HepG2 (cell line): ENCODE data around the gene MYO3B. TPM values are rescaled to one million over a fixed set of nuclear protein-coding genes. Genes with fewer than 3 reads are reported as not detected.

Experiments
- BCL6 ChIP-seq: IDR thresholded peaks from 2 replicates; pipeline ENCODE4 v1.6.1; 2016; ENCODE audit warnings: missing genetic modification reagents, missing compliant biosample characterization
- CEBPB ChIP-seq: IDR thresholded peaks from 2 replicates; pipeline ENCODE4 v1.6.1; 2011; ENCODE audit warnings: low read depth, low read length, improper control_type of control experiment, borderline replicate concordance
- DBP ChIP-seq: sonication (generic); formaldehyde crosslinking; IDR thresholded peaks from 2 replicates; pipeline ENCODE4 v1.4.0; 2020; ENCODE audit warnings: missing genetic modification reagents; ENCODE audit errors: not compliant biosample characterization
- DMAP1 ChIP-seq: IDR thresholded peaks from 2 replicates; pipeline ENCODE4 v1.6.1; 2016
- GATA4 ChIP-seq: sonication (generic); IDR thresholded peaks from 2 replicates; pipeline ENCODE4 v1.6.1; 2016; ENCODE audit warnings: antibody characterized with exemption, low read depth, borderline replicate concordance
- HMG20A ChIP-seq: IDR thresholded peaks from 2 replicates; pipeline ENCODE4 v1.6.1; 2016; ENCODE audit warnings: borderline replicate concordance
- MEIS1 ChIP-seq: sonication (generic); formaldehyde crosslinking; IDR thresholded peaks from 2 replicates; pipeline ENCODE4 v1.9.0; 2021; ENCODE audit warnings: mild to moderate bottlenecking, missing genetic modification reagents, moderate library complexity, borderline replicate concordance
- NFIC ChIP-seq: IDR thresholded peaks from 2 replicates; pipeline ENCODE4 v1.6.1; 2012; ENCODE audit warnings: mild to moderate bottlenecking, low read length, inconsistent platforms
- SOX13 ChIP-seq, 3 experiments: fragments of 450-650 bp in 1 of 3; sonication (generic) in 1 of 3; formaldehyde crosslinking in 1 of 3; IDR thresholded peaks in 2 of 3; conservative IDR thresholded peaks in 1 of 3; 2 replicates each; pipeline versions ENCODE4 v1.5.0 to v1.6.1; 2016 to 2020; ENCODE audit warnings: antibody characterized with exemption in 1 of 3, mild to moderate bottlenecking in 1 of 3, missing compliant biosample characterization in 1 of 3, missing genetic modification reagents in 1 of 3, moderate library complexity in 1 of 3
- ZFP1 ChIP-seq: IDR thresholded peaks from 2 replicates; pipeline ENCODE4 v1.6.1; 2016
- ZNF251 ChIP-seq: sonication (generic); formaldehyde crosslinking; IDR thresholded peaks from 2 replicates; pipeline ENCODE4 v1.9.0; 2021; ENCODE audit warnings: mild to moderate bottlenecking, missing genetic modification reagents
- ZNF256 ChIP-seq: sonication (generic); formaldehyde crosslinking; conservative IDR thresholded peaks from 2 replicates; pipeline ENCODE4 v1.4.0; 2020; ENCODE audit warnings: missing genetic modification reagents
- ZNF264 ChIP-seq: sonication (generic); formaldehyde crosslinking; IDR thresholded peaks from 2 replicates; pipeline ENCODE4 v1.4.0; 2020; ENCODE audit warnings: missing genetic modification reagents
- ZNF292 ChIP-seq: sonication (generic); formaldehyde crosslinking; IDR thresholded peaks from 2 replicates; pipeline ENCODE4 v1.8.1; 2022; ENCODE audit warnings: mild to moderate bottlenecking, low read depth, missing genetic modification reagents, borderline replicate concordance
- ZNF639 ChIP-seq: conservative IDR thresholded peaks from 2 replicates; pipeline ENCODE4 v1.6.1; 2018; ENCODE audit warnings: missing genetic modification reagents
- ZNF710 ChIP-seq: sonication (generic); formaldehyde crosslinking; IDR thresholded peaks from 2 replicates; pipeline ENCODE4 v1.5.0; 2020; ENCODE audit warnings: mild to moderate bottlenecking, missing genetic modification reagents, borderline replicate concordance
- ZNF740 ChIP-seq: sonication (generic); formaldehyde crosslinking; IDR thresholded peaks from 2 replicates; pipeline ENCODE4 v1.4.0; 2020; ENCODE audit warnings: missing genetic modification reagents
- ZNF761 ChIP-seq: sonication (generic); formaldehyde crosslinking; conservative IDR thresholded peaks from 2 replicates; pipeline ENCODE4 v1.4.0; 2020; ENCODE audit warnings: mild to moderate bottlenecking, missing genetic modification reagents
- ZSCAN12 ChIP-seq: sonication (generic); formaldehyde crosslinking; IDR thresholded peaks from 2 replicates; pipeline ENCODE4 v1.9.0; 2021; ENCODE audit warnings: mild to moderate bottlenecking, missing genetic modification reagents
- polyA plus RNA-seq, 8 experiments: library from polyadenylated mRNA; depleted of rRNA in 3 of 8; stranded (reverse) in 7 of 8; unstranded in 1 of 8; fragments of >200 nt; fragmentation: Illumina TruSeq in 4 of 8; extraction: Trizol in 4 of 8; gene quantifications; 2 replicates each; pipeline versions ENCODE4 v1.2.1 to v1.2.3, GENCODE V29; 2011 to 2016; ENCODE audit warnings: low read depth in 4 of 8, missing spikeins in 1 of 8, mixed read lengths in 1 of 8; ENCODE audit not compliant: insufficient read depth in 1 of 8
- total RNA-seq, 5 experiments: library from RNA; depleted of rRNA; stranded (reverse); fragments of >200 nt; fragmentation: Illumina TruSeq; extraction: Trizol; gene quantifications; 2 replicates each; pipeline ENCODE4 v1.2.3, GENCODE V29; 2016; ENCODE audit warnings: low read depth in 1 of 5
- TF ChIP-seq, protein P1 (sequence below): sonication (generic); formaldehyde crosslinking; IDR thresholded peaks from 2 replicates; pipeline ENCODE4 v1.8.0; 2022; ENCODE audit warnings: missing genetic modification reagents, mild to moderate bottlenecking, borderline replicate concordance
- TF ChIP-seq, protein P2 (sequence below): sonication (generic); formaldehyde crosslinking; IDR thresholded peaks from 2 replicates; pipeline ENCODE4 v1.5.1; 2020; ENCODE audit warnings: missing genetic modification reagents, mild to moderate bottlenecking, borderline replicate concordance

MYO3B gene
- total and polyA plus RNA-seq, 2 of the 13 experiments (the other 11 are each of a cell fraction or from before 2014, with no cell fraction given), result 0.01 TPM; not detected in 1

DNA sequence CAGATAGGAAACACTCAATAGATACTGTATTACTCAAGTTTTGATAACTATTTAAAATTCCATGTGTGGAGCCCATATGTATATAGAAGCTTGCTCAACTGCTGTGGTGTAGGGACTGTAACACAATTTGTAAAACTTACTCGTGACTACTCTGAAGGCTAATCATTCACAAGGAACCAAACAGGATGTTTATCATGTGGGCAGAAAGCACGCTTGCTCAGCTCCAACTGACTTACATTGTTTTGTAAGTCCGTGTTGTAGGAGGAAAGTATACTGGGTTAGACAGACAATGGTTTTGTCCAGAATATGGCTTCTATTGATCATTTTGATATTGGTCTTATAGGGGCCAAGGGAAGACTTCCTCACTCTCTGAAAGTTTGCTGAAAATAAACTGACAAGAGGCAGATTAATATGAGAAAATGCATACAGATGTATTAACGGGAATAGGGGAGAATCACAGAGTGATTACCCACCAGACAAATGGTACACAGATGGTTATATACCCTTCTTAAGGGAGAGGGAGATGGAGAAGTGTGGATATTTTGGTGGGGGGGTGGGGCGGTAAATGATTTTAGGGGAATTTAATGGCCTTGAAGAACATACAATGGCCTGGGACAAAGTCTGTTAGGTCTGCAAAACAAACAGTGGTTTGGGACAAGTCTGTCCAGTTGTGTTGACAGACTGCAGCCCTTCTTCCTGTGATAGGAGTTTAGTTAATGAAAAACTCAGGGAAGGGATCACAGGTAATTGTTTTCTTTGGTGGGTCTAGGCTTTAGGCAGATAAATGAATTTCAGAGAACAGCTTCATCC, 277.9 kb downstream of the MYO3B start (continued):
- TF ChIP-seq, protein P1, sequence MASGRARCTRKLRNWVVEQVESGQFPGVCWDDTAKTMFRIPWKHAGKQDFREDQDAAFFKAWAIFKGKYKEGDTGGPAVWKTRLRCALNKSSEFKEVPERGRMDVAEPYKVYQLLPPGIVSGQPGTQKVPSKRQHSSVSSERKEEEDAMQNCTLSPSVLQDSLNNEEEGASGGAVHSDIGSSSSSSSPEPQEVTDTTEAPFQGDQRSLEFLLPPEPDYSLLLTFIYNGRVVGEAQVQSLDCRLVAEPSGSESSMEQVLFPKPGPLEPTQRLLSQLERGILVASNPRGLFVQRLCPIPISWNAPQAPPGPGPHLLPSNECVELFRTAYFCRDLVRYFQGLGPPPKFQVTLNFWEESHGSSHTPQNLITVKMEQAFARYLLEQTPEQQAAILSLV (CRISPR knock-in tag), result no peak
- TF ChIP-seq ZNF761 (CRISPR knock-in tag) (0 out of 2 replicates have a peak, but pooled peaks have one; percentile 50), ZNF251 (CRISPR knock-in tag) (no peak), ZNF292 (CRISPR knock-in tag) (peak; percentile 64; the same call in 1 of the 2 replicates), ZNF710 (CRISPR knock-in tag) (peak; percentile 95), BCL6 (CRISPR knock-in tag) (peak; percentile 71), NFIC (peak; percentile 97), ZNF639 (CRISPR knock-in tag) (peak; percentile 58; the same call in 1 of the 2 replicates), DMAP1 (CRISPR knock-in tag) (peak; percentile 69; the same call in 1 of the 2 replicates), ZNF740 (peak; percentile 71; the same call in 1 of the 2 replicates), ZSCAN12 (CRISPR knock-in tag) (peak; percentile 53; the same call in 1 of the 2 replicates), DBP (no peak), ZFP1 (CRISPR knock-in tag) (peak; percentile 49; the same call in 1 of the 2 replicates), CEBPB (peak; percentile 81; the same call in 1 of the 2 replicates), ZNF256 (CRISPR knock-in tag) (no peak), SOX13 (IDR thresholded peaks at IDR 0.05) (peak; percentile 97), SOX13 (CRISPR knock-in tag; conservative IDR thresholded peaks at IDR 0.05 in 1 of 2, IDR thresholded peaks at IDR 0.05 in 1 of 2) (peak in 1 of 2 experiments; percentile 98; a peak in 2 of 4 replicates), ZNF264 (CRISPR knock-in tag) (peak; percentile 28; the same call in 1 of the 2 replicates), GATA4 (peak; percentile 97), HMG20A (CRISPR knock-in tag) (peak; percentile 91), MEIS1 (peak; percentile 82; the same call in 1 of the 2 replicates)
- TF ChIP-seq, protein P2, sequence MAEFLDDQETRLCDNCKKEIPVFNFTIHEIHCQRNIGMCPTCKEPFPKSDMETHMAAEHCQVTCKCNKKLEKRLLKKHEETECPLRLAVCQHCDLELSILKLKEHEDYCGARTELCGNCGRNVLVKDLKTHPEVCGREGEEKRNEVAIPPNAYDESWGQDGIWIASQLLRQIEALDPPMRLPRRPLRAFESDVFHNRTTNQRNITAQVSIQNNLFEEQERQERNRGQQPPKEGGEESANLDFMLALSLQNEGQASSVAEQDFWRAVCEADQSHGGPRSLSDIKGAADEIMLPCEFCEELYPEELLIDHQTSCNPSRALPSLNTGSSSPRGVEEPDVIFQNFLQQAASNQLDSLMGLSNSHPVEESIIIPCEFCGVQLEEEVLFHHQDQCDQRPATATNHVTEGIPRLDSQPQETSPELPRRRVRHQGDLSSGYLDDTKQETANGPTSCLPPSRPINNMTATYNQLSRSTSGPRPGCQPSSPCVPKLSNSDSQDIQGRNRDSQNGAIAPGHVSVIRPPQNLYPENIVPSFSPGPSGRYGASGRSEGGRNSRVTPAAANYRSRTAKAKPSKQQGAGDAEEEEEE (CRISPR knock-in tag), result no peak
